ENCODE data around the gene CDC42EP1. TPM values are rescaled to one million over a fixed set of nuclear protein-coding genes. Genes with fewer than 3 reads are reported as not detected.

CDC42EP1 gene
- total RNA-seq, 1 experiment from 2014 or later = 75.0 TPM

- Mint-ChIP-seq H3K9me3 (ENCODE audit: unreplicated experiment) (no peaks in the 10 kb centered on the region), H3K36me3 (ENCODE audit: insufficient read depth, unreplicated experiment) (peaks cover 49% of the 10 kb centered on the region), H3K27me3 (ENCODE audit: insufficient read depth, unreplicated experiment) (no peaks in the 10 kb centered on the region), H3K4me3 (ENCODE audit: unreplicated experiment) (peak overlapping the region; percentile 76), H3K27ac (ENCODE audit: unreplicated experiment) (peak overlapping the region; percentile 70), H3K4me1 (ENCODE audit: low read depth, unreplicated experiment) (peaks cover 22% of the 10 kb centered on the region)
- DNase-seq = peak; percentile 89 to 94
- BruUV-seq (replicated peaks) = TSS peak; percentile 21
- Histone ChIP-seq H3K4me3 (ENCODE audit: low read depth, low read length) (peak overlapping the region; percentile 81), H3K9me3 (no peaks in the 10 kb centered on the region), H3K4me1 (peaks cover 46% of the 10 kb centered on the region), H3K36me3 (ENCODE audit: control insufficient read depth, insufficient read depth, low read length) (no peaks in the 10 kb centered on the region), H3K27me3 (replicated peaks; ENCODE audit: control insufficient read depth, insufficient read depth, low read length) (no peaks in the 10 kb centered on the region)
- intact Hi-C loops (cut with micrococcal nuclease; ENCODE audit: unreplicated experiment) = loop anchor here (1.0 kb wide), 1 partner anchor 16 kb away; no protein-coding TSS in a partner anchor
- ChIA-PET CTCF (interaction anchor here (0.6 to 1.4 kb wide), 13 partner anchors 14 to 354 kb away, joined by 3 to 15 read pairs (median 4); partner anchors contain the start of genes GGA1, LGALS2 and PDXP), POLR2A (interaction anchor here (0.6 to 1.0 kb wide), 4 partner anchors 12 to 97 kb away, joined by 3 to 6 read pairs (median 4); partner anchors contain the start of gene PDXP)
- TF ChIP-seq, protein P1, sequence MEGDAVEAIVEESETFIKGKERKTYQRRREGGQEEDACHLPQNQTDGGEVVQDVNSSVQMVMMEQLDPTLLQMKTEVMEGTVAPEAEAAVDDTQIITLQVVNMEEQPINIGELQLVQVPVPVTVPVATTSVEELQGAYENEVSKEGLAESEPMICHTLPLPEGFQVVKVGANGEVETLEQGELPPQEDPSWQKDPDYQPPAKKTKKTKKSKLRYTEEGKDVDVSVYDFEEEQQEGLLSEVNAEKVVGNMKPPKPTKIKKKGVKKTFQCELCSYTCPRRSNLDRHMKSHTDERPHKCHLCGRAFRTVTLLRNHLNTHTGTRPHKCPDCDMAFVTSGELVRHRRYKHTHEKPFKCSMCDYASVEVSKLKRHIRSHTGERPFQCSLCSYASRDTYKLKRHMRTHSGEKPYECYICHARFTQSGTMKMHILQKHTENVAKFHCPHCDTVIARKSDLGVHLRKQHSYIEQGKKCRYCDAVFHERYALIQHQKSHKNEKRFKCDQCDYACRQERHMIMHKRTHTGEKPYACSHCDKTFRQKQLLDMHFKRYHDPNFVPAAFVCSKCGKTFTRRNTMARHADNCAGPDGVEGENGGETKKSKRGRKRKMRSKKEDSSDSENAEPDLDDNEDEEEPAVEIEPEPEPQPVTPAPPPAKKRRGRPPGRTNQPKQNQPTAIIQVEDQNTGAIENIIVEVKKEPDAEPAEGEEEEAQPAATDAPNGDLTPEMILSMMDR (IDR thresholded peaks at IDR 0.05; ENCODE audit: insufficient read depth in 1 of 2, low read depth in 1 of 2, low read length in 1 of 2, severe bottlenecking in 1 of 2, unreplicated experiment in 1 of 2) = peak; percentile 86 to 90
Observed at GRCh38 chr22:37561212-37562048, 1.1 kb downstream of the CDC42EP1 start.

GRCh38 chr22:37562049-37562875 is 2.0 kb downstream of the CDC42EP1 start:
- Histone ChIP-seq H3K9me3 (no peaks in the 10 kb centered on the region), H3K27me3 (replicated peaks; ENCODE audit: control insufficient read depth, insufficient read depth, low read length) (no peaks in the 10 kb centered on the region), H3K36me3 (ENCODE audit: control insufficient read depth, insufficient read depth, low read length) (peaks cover 3% of the 10 kb centered on the region), H3K4me1 (peaks cover 46% of the 10 kb centered on the region), H3K4me3 (ENCODE audit: low read depth, low read length) (peak overlapping the region; percentile 81)
- DNase-seq = no peak
- peak overlapping the region; percentile 76 for H3K4me3 Mint-ChIP-seq (ENCODE audit: unreplicated experiment)
- peaks cover 15% of the 10 kb centered on the region for H3K4me1 Mint-ChIP-seq (ENCODE audit: low read depth, unreplicated experiment)
- H3K27me3 Mint-ChIP-seq (ENCODE audit: insufficient read depth, unreplicated experiment) = no peaks in the 10 kb centered on the region
- H3K36me3 Mint-ChIP-seq (ENCODE audit: insufficient read depth, unreplicated experiment) = peaks cover 58% of the 10 kb centered on the region
- H3K27ac Mint-ChIP-seq (ENCODE audit: unreplicated experiment) = peak overlapping the region; percentile 70
- ChIA-PET CTCF (interaction anchor here (0.6 to 3.0 kb wide), 16 partner anchors 15 to 353 kb away, joined by 3 to 17 read pairs (median 4); partner anchors contain the start of genes GGA1, LGALS2 and PDXP), POLR2A (interaction anchor here (0.6 to 1.0 kb wide), 5 partner anchors 13 to 241 kb away, joined by 3 to 6 read pairs (median 3); partner anchors contain the start of gene PDXP)
- BruUV-seq (replicated peaks) = no TSS peak
- TF ChIP-seq, protein P1 (IDR thresholded peaks at IDR 0.05; ENCODE audit: insufficient read depth in 1 of 2, low read depth in 1 of 2, low read length in 1 of 2, severe bottlenecking in 1 of 2, unreplicated experiment in 1 of 2) = no peak
- intact Hi-C loops (cut with micrococcal nuclease; ENCODE audit: unreplicated experiment) = no loop called here
- no peaks in the 10 kb centered on the region for H3K9me3 Mint-ChIP-seq (ENCODE audit: unreplicated experiment)

Measured in Caco-2 (cell line).